H1 (cell line): ENCODE data around the gene GPATCH2. TPM values are rescaled to one million over a fixed set of nuclear protein-coding genes. Genes with fewer than 3 reads are reported as not detected.

Experiments used
- ATF2 ChIP-seq: IDR thresholded peaks from 2 replicates; pipeline ENCODE4 v1.6.1; 2012; ENCODE audit warnings: low read length, inconsistent platforms
- CBX8 ChIP-seq: fragments of 300-800, 300-1000 bp; sonication (generic); IDR thresholded peaks from 2 replicates; pipeline ENCODE4 v1.7.1; 2016; ENCODE audit warnings: low read depth, low read length, borderline replicate concordance
- CEBPB ChIP-seq: IDR thresholded peaks from 2 replicates; pipeline ENCODE4 v1.6.1; 2012; ENCODE audit warnings: low read depth, low read length
- CHD7 ChIP-seq: fragments of 300-600 bp; sonication (generic); IDR thresholded peaks from 2 replicates; pipeline ENCODE4 v1.7.1; 2012; ENCODE audit warnings: low read length, moderate library complexity, mild to moderate bottlenecking, inconsistent platforms; ENCODE audit not compliant: insufficient replicate concordance
- JUND ChIP-seq: IDR thresholded peaks from 2 replicates; pipeline ENCODE4 v1.6.1; 2011; ENCODE audit warnings: mild to moderate bottlenecking, improper control_type of control experiment, low read length
- RXRA ChIP-seq: IDR thresholded peaks from 2 replicates; pipeline ENCODE4 v1.6.1; 2011; ENCODE audit warnings: low read depth, mild to moderate bottlenecking, low read length, moderate library complexity; ENCODE audit not compliant: insufficient read depth
- polyA plus RNA-seq, 7 experiments: library from polyadenylated mRNA; depleted of rRNA in 3 of 7; stranded (reverse) in 5 of 7; unstranded in 2 of 7; fragments of >200 nt in 5 of 7; fragments of 200-250 nt in 2 of 7; gene quantifications; 1 replicate in 5 of 7; 2 replicates in 1 of 7; 4 replicates in 1 of 7; pipeline versions ENCODE4 v1.2.1 to v1.2.3, GENCODE V29; 2011 to 2013; ENCODE audit warnings: missing spikeins in 2 of 7, mixed read lengths in 2 of 7
- total RNA-seq: library from RNA; stranded (reverse); fragmentation: NEBNext Ultra II Directional; extraction: Animal tissue kit (Norgen Biotek cat#: 25700); gene quantifications from 2 replicates; pipeline ENCODE4 v1.2.1, GENCODE V29; 2021

The GPATCH2 gene
- total and polyA plus RNA-seq, 2 of the 8 experiments (the other 6 are each of a cell fraction or from before 2014, with no cell fraction given): 3.9 to 13.1 TPM

GRCh38 chr1:217494767-217495166, 136.1 kb downstream of the GPATCH2 start (continued):
- TF ChIP-seq CHD7: no peak
- TF ChIP-seq ATF2: no peak
- TF ChIP-seq CBX8: no peak
- no peak for TF ChIP-seq CEBPB
- no peak for TF ChIP-seq JUND
- no peak for TF ChIP-seq RXRA
